Umbilical cord (tissue), 2 donors: ENCODE results near the gene MIEN1. TPM values are rescaled to one million over a fixed set of nuclear protein-coding genes. Genes with fewer than 3 reads are reported as not detected.
"Not testable (repeated sequence)": the region's sequence is repeated elsewhere in the genome, so short reads cannot be mapped to it uniquely, and the experiment has no call there.

ENCODE experiments used
- DNase-seq: peaks from one replicate; pipeline ENCODE4 v3.0.0-alpha.2; 2015; ENCODE audit warnings: low spot score
- total RNA-seq: library from RNA; depleted of rRNA; stranded (reverse); fragments of >200 nt; gene quantifications from one replicate; pipeline ENCODE4 v1.2.3, GENCODE V29; 2014; ENCODE audit warnings: low replicate concordance; ENCODE audit not compliant: insufficient read depth

The MIEN1 gene
- total RNA-seq, 1 donor from 2014 or later: 9.9 TPM

DNA sequence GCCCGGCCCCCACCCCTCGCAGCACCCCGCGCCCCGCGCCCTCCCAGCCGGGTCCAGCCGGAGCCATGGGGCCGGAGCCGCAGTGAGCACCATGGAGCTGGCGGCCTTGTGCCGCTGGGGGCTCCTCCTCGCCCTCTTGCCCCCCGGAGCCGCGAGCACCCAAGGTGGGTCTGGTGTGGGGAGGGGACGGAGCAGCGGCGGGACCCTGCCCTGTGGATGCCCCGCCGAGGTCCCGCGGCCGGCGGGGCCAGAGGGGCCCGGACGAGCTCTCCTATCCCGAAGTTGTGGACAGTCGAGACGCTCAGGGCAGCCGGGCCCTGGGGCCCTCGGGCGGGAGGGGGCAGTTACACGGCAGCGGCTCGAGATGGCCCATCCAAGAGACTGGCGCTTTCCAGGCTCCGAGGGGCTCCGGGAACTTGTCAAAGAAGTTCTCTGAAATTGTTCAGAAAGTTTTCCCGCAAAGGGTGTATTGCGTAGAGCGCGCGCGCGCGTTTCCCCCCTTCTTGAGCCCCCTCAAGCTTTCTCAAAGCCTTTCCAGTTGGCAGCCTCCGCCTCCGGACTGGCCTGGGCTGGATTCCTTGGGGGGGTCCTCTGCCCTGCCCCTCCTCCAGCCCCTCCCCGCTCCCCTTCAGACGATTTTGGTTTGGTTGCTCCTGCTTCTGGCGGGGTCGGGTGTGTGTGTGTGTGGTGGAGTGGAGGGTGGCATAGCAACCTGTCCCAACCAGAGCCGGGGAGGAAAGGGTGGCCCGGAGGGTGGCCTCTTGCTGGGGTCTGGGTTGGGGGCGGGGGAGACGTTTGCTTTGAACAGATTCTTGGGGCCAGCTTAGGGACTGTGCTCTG, 30.0 kb downstream of the MIEN1 start:
- peak; percentile 73 for DNase-seq

DNA sequence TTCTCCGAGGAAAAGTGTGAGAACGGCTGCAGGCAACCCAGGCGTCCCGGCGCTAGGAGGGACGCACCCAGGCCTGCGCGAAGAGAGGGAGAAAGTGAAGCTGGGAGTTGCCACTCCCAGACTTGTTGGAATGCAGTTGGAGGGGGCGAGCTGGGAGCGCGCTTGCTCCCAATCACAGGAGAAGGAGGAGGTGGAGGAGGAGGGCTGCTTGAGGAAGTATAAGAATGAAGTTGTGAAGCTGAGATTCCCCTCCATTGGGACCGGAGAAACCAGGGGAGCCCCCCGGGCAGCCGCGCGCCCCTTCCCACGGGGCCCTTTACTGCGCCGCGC, 30.5 kb downstream of the MIEN1 start, which contains the start of gene ERBB2:
ERBB2 (plus strand) TSS at position 247 of the 330 bp plus-strand sequence. CDS start 175 bp downstream, outside the sequence.
- peak; percentile 95 for DNase-seq

DNA sequence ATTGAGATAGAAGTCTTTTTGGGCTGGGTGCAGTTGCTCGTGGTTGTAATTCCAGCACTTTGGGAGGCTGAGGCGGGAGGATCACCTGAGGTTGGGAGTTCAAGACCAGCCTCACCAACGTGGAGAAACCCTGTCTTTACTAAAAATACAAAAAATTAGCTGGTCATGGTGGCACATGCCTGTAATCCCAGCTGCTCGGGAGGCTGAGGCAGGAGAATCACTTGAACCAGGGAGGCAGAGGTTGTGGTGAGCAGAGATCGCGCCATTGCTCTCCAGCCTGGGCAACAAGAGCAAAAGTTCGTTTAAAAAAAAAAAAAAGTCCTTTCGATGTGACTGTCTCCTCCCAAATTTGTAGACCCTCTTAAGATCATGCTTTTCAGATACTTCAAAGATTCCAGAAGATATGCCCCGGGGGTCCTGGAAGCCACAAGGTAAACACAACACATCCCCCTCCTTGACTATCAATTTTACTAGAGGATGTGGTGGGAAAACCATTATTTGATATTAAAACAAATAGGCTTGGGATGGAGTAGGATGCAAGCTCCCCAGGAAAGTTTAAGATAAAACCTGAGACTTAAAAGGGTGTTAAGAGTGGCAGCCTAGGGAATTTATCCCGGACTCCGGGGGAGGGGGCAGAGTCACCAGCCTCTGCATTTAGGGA, 31.0 kb downstream of the MIEN1 start:
- DNase-seq: not testable (repeated sequence)

DNA sequence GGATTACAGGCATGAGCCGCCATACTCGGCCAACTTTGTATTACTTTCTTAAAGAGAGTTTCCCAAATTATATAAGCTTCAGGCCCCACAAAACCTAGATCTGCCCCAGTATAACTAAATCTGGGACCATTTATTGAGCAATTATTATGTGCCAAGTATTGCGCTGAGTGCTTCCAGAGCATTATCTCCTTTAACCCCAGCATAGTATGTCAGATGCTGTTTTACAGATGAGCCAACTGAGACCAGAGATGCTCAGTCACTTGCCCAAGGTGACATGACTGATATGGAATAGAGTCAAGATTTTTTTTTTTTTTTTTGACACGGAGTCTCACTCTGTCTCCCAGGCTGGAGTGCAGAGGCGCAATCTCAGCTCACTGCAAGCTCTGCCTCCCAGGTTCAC, 32.4 kb downstream of the MIEN1 start:
- DNase-seq: no peak

DNA sequence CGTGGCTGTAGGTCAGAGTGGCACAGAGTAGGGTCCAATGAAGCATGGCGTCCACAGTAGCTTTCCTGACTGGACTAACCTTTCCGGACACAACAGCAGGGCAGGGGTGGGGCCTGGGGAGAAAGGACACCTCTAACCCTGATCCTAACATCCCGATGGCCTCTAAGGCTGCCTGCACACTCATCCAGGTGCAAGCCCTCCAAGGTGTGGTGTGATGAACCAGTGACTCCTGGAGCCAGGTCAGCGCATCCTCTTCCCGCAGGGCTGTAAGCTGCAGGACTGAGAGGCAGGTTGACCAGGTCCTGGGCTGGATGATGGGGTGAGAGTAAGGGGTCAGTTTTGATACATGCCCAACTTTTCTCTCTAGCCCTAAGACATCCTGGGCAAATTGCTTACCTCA, 33.6 kb downstream of the MIEN1 start:
- DNase-seq: no peak

DNA sequence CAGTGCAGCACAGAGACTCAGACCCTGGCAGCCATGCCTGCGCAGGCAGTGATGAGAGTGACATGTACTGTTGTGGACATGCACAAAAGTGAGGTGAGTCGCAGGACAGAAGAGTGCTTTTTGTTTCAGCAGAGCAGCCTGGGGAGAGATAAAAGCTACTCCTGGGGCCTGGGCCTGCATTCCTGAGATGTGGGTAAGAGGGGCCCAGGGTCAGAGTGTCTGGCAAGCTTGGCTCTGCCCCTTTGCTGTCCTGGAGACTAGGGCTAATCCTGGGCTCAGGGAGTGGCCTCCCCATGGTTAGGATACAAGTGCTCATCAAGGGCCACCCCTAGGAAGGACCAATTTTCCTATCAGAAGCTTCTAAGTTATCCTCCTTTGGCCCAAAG, 35.2 kb downstream of the MIEN1 start:
- DNase-seq: no peak

DNA sequence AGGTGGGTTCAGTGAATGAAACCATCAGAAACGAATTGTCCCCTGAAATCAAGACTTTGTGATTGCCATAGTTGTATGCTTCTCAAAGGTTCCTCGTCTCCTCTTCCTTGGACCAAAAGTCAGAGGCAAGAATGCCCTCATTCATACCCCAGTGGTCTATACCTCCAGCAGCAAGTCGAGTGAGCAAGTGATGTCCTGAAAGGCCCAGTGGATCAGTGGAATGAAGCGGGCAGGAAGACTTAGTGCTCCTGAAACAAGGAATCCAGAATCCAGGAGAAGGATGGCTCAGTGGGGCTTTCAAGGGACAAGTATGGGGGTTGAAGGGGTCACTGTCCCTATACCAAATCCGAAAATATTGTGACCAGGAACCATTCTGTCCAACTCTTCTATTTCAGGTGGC, 35.7 kb downstream of the MIEN1 start:
- no peak for DNase-seq

DNA sequence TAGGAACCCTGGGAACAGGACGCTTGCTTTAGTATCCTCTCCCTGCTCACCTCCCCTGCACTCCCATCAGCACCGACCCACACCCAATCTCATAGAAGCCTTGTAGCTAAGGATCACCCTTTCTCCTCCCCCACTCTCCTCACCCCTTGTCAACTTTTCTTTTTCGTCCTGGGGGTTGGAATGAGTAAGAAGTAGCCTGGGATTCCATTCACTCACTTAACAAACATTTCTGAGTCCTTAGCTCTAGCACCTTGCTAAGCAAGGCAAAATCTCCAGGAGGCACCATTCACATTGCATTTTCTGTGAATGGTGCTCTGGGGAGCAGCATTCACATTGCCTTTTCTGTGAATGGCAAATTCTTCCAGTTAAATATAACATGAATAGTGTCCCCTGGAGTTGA, 41.4 kb downstream of the MIEN1 start:
- DNase-seq: no peak

DNA sequence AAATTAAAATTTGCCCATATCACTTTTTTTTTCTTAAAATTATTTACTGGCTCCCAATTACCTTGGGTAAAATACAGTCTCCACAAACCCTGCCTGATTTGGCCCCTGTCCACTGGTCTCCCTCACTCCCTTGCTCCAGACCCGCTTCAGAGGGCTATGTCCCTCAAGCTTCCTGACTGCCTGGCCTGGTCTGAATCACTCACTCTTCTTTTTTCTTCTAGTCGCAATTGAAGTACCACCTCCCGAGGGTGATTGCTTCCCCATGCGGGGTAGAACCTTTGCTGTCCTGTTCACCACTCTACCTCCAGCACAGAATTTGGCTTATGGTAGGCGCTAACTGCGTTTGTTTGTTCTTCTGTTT, 41.9 kb downstream of the MIEN1 start:
- no peak for DNase-seq

DNA sequence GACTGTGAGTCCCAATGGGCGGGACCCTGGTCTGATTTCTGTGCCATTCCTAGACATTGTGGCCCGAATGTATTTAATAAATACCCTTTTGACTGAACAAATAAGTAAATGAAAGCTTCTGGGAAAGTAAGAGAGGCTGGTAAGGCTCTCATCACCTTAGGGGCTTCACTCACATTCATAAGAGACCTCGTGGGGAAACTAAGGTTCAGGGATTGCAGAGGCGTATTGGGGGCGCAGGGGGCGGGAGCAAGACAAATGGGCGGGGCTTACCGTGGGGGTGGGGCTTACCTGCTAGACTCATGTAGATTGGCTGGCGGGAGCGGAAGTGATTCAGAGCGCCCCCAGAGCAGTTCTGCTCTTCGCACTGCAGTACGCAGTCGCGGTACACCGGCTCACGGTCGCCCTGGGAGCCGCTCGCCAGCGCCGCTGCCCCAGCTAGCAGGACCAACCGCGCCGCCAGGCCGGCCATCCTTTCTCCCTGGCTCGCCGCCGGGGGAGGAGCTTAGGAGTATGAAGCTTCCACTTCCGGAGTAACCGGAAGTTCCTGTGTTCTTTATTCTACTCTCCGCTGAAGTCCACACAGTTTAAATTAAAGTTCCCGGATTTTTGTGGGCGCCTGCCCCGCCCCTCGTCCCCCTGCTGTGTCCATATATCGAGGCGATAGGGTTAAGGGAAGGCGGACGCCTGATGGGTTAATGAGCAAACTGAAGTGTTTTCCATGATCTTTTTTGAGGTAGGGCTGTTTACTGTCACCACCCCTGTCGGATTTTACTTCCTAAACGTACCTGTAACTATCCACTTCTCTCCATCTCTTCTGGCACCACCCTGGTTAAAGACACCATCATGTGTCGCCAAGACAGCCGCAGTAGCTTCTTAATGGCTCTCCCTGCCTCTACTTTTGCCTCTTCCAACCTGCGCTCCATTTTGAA, 42.5 kb downstream of the MIEN1 start, which contains the start of gene PGAP3:
PGAP3 (minus strand) TSS at position 512 of the 929 bp plus-strand sequence; CDS start at position 469, 43 bp downstream.
- peak; percentile 94 for DNase-seq

DNA sequence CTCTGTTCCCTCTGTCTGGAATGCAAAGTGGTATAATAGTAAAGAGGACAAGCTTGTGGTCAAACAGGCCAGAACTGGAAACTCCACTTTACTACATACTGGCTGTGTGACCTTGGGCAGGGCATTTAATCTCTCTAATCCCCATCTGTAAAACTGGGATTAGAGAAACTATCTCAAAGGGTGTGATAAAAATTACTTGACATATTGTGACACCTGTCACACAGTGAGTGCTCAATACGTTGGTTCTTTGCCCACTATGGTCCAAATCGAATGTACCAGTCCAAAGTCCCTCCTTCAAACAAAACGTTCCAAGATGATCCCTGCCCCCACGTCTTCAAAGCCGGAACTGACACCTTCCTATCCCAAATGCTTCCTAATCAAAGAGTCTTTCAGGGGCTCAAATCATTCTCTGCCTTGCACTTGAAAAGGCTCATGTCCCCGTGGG, 43.2 kb downstream of the MIEN1 start:
- no peak for DNase-seq

DNA sequence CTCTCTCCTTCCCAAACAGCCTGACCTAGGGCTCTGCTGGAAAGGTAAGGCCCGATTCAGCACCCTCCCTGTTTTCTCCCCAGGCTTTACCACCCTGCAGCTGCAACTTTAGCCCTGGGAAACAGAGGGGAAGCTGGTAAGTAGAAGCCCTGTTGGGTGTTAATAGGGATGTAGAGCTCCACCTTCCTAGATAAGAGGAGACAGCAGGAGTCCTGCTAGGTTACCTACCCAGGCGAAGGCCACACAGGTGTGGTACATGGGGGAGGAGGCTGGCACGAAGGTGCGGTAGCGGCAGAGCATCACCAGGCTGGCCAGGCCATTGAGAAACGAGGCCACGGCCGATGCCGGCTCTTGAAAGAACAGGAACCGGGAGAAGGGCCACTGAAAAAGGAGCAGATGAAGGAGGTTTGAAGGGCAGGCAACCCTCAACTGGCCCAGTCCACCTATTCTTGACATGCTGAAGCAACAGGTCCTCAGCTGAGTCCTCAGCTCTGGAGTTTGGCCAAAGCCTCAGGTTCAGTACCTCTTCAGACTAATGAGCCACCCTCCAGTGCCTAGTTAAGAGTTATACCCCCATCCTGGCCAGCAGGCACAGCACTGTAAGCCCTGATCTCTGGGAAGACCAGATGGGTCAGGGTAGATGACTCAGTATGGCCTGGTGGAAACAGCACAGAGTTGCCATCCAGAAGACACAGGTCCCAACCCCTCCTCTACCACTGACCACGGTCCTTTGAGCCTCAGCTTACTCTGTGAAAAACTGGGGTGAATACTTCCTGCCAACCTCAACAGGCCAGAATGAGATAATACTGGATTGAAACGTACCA, 45.8 kb downstream of the MIEN1 start:
- DNase-seq: no peak

DNA sequence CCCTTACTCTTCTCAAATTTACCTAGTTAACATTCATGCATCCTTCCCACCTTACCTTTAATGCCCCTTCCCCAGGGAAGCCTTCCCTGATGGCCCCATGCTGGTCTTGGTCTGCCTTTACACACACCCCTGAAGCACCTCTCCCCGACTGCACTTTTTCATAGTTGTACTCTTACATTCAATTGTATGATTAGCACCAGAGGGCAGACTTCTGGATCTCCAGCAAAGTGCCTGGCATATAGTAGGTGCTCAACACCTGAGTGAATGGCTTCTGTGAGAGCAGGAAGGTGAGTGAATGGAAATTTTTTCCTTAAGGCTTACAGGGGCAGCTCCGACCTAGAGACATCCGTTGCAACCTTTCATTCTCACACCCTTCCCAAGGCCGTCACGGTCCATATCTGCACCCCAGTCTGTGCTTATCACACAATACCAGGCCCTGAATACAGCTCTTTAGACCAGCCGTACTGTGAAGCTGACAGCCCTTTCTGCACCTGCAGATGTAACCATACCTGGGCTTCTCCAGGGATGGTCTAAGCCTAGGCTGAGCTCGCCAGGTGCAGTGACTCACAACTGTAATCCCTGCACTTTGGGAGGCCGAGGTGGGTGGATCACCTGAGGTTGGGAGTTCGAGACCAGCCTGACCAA, 46.9 kb downstream of the MIEN1 start:
- no peak for DNase-seq

DNA sequence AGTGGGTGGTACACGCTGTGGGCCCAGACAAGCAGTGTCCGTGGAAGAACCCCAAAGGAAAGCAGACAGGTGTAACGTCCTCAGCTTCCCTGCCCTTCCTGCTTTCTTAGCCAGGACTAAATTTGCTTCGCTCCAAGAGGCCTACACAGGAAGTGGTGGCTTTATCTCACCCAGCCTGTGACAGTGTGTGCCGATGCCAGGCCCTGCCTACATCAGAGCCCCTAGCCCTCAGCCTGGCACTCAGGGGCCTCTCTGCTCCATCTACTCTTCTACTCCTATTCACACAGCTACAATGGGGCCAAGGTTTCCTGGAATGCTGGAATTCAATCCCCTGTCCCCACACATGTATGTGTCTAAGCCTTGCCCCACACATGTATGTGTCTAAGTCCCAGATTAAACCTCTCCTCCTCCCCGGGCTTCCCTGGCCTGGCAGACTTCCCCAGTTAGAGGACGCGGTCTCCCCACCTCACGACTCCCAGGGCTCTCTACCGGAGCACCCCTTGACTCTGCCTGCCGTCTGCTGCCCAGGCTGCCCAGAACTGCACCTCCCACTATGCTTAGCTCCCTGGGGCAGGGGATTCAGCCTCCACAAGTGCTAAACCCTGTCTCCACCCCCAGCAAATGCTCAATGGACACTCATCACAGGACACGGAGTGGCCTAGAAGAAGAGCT, 50.7 kb downstream of the MIEN1 start:
- DNase-seq: no peak

Other genes starting within 250 kb of the MIEN1 start
- gene NEUROD2, start 122.6 kb downstream of the MIEN1 start, total RNA-seq: 1.4 TPM
- 6.5 TPM for gene PPP1R1B, start 103.6 kb downstream of the MIEN1 start, total RNA-seq
- 20.5 TPM for gene STARD3, start 93.4 kb downstream of the MIEN1 start, total RNA-seq
- 0.24 TPM for gene TCAP, start 65.2 kb downstream of the MIEN1 start, total RNA-seq
- not detected for gene PNMT, start 62.1 kb downstream of the MIEN1 start, total RNA-seq
- 12.8 TPM for gene PGAP3, start 42.5 kb downstream of the MIEN1 start, total RNA-seq
- 36.8 TPM for gene ERBB2, start 30.5 kb downstream of the MIEN1 start, total RNA-seq
- 1.7 TPM for gene GRB7, start 7.4 kb upstream of the MIEN1 start, total RNA-seq
- gene IKZF3, start 133.8 kb upstream of the MIEN1 start, total RNA-seq: 3.4 TPM
- gene ZPBP2, start 137.7 kb upstream of the MIEN1 start, total RNA-seq: 5.3 TPM
- gene GSDMB, start 188.1 kb upstream of the MIEN1 start, total RNA-seq: 8.4 TPM
- 48.4 TPM for gene ORMDL3, start 197.1 kb upstream of the MIEN1 start, total RNA-seq
- gene LRRC3C, start 197.2 kb upstream of the MIEN1 start, total RNA-seq: not detected
- gene GSDMA, start 232.5 kb upstream of the MIEN1 start, total RNA-seq: 1.7 TPM